Brain microvascular endothelial cell (primary cell): ENCODE results near the gene MIB2.

ENCODE experiments used
- DNase-seq: peaks from one replicate; pipeline ENCODE4 v3.0.0-alpha.2; 2020
- H3K27ac ChIP-seq: fragments of 250-450 bp; sonication (Bioruptor Pico); 2 replicates; pipeline ENCODE4 v1.5.1; 2020; ENCODE audit warnings: mild to moderate bottlenecking, moderate library complexity
- H3K27me3 ChIP-seq: fragments of 250-450 bp; sonication (Bioruptor Pico); replicated peaks from 2 replicates; pipeline ENCODE4 v1.5.1; 2020; ENCODE audit warnings: mild to moderate bottlenecking
- H3K36me3 ChIP-seq: fragments of 250-450 bp; sonication (Bioruptor Pico); replicated peaks from 2 replicates; pipeline ENCODE4 v1.5.1; 2020; ENCODE audit warnings: mild to moderate bottlenecking
- H3K4me3 ChIP-seq: 2 replicates; pipeline ENCODE4 v1.5.1; 2011; ENCODE audit warnings: low read depth, mild to moderate bottlenecking, control low read depth, low read length, moderate library complexity
- CTCF ChIP-seq: IDR thresholded peaks from 2 replicates; pipeline ENCODE4 v1.5.1; 2011; ENCODE audit warnings: low read depth, mild to moderate bottlenecking, moderate library complexity, low read length, control low read depth, inconsistent platforms; ENCODE audit errors: missing control alignments
- in situ Hi-C: cut with HindIII; loops from 2 replicates; pipeline ENCODE4 v1.10.0; 2017; ENCODE audit warnings: low sequenced_read_pairs, low pct_ligation_motif_present

The MIB2 gene

GRCh38 chr1:1574721-1575537, 40.4 kb upstream of the MIB2 start, which contains the start of gene SSU72:
SSU72 (minus strand) TSS chr1:1574863; CDS start chr1:1574557, 306 bp downstream.
- in situ Hi-C loops = no loop called here
- H3K36me3 ChIP-seq = no peaks in the 10 kb centered on the region
- DNase-seq = peak; percentile 89
- peak within 1 kb of the TSS; percentile 86 for H3K27ac ChIP-seq
- H3K4me3 ChIP-seq = peak within 1 kb of the TSS; percentile 95
- no peak for TF ChIP-seq CTCF
- H3K27me3 ChIP-seq = no peaks in the 10 kb centered on the region

GRCh38 chr1:1577367-1578011, 37.8 kb upstream of the MIB2 start:
- no peaks in the 10 kb centered on the region for H3K27me3 ChIP-seq
- in situ Hi-C loops = no loop called here
- no peak overlapping the region for H3K4me3 ChIP-seq
- no peak for DNase-seq
- H3K36me3 ChIP-seq = no peaks in the 10 kb centered on the region
- TF ChIP-seq CTCF = no peak
- no peak overlapping the region for H3K27ac ChIP-seq

GRCh38 chr1:1578371-1578940, 36.8 kb upstream of the MIB2 start:
- in situ Hi-C loops = no loop called here
- no peak for TF ChIP-seq CTCF

GRCh38 chr1:1582585-1583346, 32.5 kb upstream of the MIB2 start:
- in situ Hi-C loops = no loop called here
- Histone ChIP-seq H3K36me3 (no peaks in the 10 kb centered on the region), H3K27ac (no peak overlapping the region), H3K27me3 (no peaks in the 10 kb centered on the region), H3K4me3 (no peak overlapping the region)
- no peak for DNase-seq
- no peak for TF ChIP-seq CTCF

More at GRCh38 chr1:1578371-1578940, 36.8 kb upstream of the MIB2 start:
- no peak for DNase-seq
- H3K27ac ChIP-seq = no peak overlapping the region
- H3K4me3 ChIP-seq = no peak overlapping the region
- H3K27me3 ChIP-seq = no peaks in the 10 kb centered on the region
- H3K36me3 ChIP-seq = no peaks in the 10 kb centered on the region

GRCh38 chr1:1583347-1584010, 31.8 kb upstream of the MIB2 start:
- TF ChIP-seq CTCF = no peak
- Histone ChIP-seq H3K27me3 (no peaks in the 10 kb centered on the region), H3K4me3 (no peak overlapping the region), H3K27ac (no peak overlapping the region), H3K36me3 (no peaks in the 10 kb centered on the region)
- no peak for DNase-seq
- in situ Hi-C loops = no loop called here
